Measurements from ENCODE around the gene BMS1. TPM values are rescaled to one million over a fixed set of nuclear protein-coding genes. Genes with fewer than 3 reads are reported as not detected.

BMS1 gene
- total and polyA plus RNA-seq, 2 of the 4 experiments (the other 2 are of a cell fraction) = 7.5 to 22.9 TPM

GRCh38 chr10:42743697-42744096 lies 38.9 kb upstream of the BMS1 start:
- Histone ChIP-seq H2BK15ac (ENCODE audit: low read depth, low read length) (no peak overlapping the region), H3K18ac (ENCODE audit: low read depth, low read length) (no peak overlapping the region), H2AFZ (replicated peaks; ENCODE audit: low read length, poor library complexity) (no peak overlapping the region), H3K36me3 (ENCODE audit: control insufficient read depth, insufficient read depth, low read length) (no peaks in the 10 kb centered on the region), H4K8ac (ENCODE audit: low read depth in 2 of 2, low read length in 2 of 2) (no peak overlapping the region), H3K9ac (ENCODE audit: low read depth, low read length) (no peak overlapping the region), H3K56ac (ENCODE audit: extremely low read depth, insufficient read depth, low read length) (no peak overlapping the region), H4K91ac (ENCODE audit: insufficient read depth, low read depth, low read length) (no peak overlapping the region), H2AK5ac (ENCODE audit: low read depth, low read length) (no peak overlapping the region), H3K4me2 (ENCODE audit: low read depth, low read length) (no peak overlapping the region), H2BK120ac (ENCODE audit: low read depth, low read length) (no peak overlapping the region), H2AK9ac (replicated peaks; ENCODE audit: low read depth, low read length, poor library complexity) (no peak overlapping the region), H4K5ac (ENCODE audit: low read depth, low read length) (no peak overlapping the region), H3K9me1 (ENCODE audit: insufficient read depth, low read length) (no peaks in the 10 kb centered on the region), H3K23ac (ENCODE audit: low read depth, low read length) (no peak overlapping the region), H3K27ac (ENCODE audit: insufficient read depth, low read length) (no peak overlapping the region), H3K9me3 (ENCODE audit: control insufficient read depth, insufficient read depth, low read length) (no peaks in the 10 kb centered on the region), H3K4me1 (ENCODE audit: control insufficient read depth, insufficient read depth, low read length) (no peaks in the 10 kb centered on the region), H2BK5ac (ENCODE audit: low read depth, low read length, poor library complexity, severe bottlenecking) (no peak overlapping the region), H2BK20ac (ENCODE audit: low read depth, low read length) (no peak overlapping the region), H3K79me1 (ENCODE audit: low read depth in 1 of 2, low read length in 2 of 2) (no peaks in the 10 kb centered on the region), H3K4me3 (ENCODE audit: insufficient read depth, low read depth, low read length) (no peak overlapping the region), H3K4ac (ENCODE audit: low read depth, low read length) (no peak overlapping the region), H3K27me3 (ENCODE audit: control insufficient read depth, insufficient read depth, low read length) (no peaks in the 10 kb centered on the region), H3K14ac (replicated peaks; ENCODE audit: low read depth, low read length) (no peak overlapping the region), H4K20me1 (ENCODE audit: insufficient read depth, low read length) (no peaks in the 10 kb centered on the region)
- no CpG with 5 or more reads among the region's 3 CpGs for whole genome bisulfite sequencing, 2 experiments (ENCODE audit: extremely low coverage in 2 of 2, insufficient read length in 1 of 2)
- BruUV-seq (replicated peaks) = no TSS peak
- ChIA-PET POLR2A (ENCODE audit: unreplicated experiment) (no interaction called here), CTCF (interaction anchor here (0.6 to 1.5 kb wide), 2 partner anchors 10 to 18 kb away, joined by 3 to 4 read pairs; no protein-coding TSS in a partner anchor)
- no peak for DNase-seq
- in situ Hi-C loops (cut with MboI; ENCODE audit: low sequenced_read_pairs) = no loop called here
- dilution Hi-C loops (cut with HindIII; ENCODE audit: low sequenced_read_pairs, unreplicated experiment) = no loop called here
- ATAC-seq (ENCODE audit: low read depth) = no peak
- intact Hi-C loops (cut with micrococcal nuclease) = no loop called here
- TF ChIP-seq CTCF (conservative IDR thresholded peaks at IDR 0.05; ENCODE audit: low read depth, low read length) = no peak
- TF ChIP-seq POLR2A (IDR thresholded peaks at IDR 0.05; ENCODE audit: low read depth, low read length) = no peak
- TF ChIP-seq MAZ (IDR thresholded peaks at IDR 0.05; ENCODE audit: borderline replicate concordance, low read depth, low read length) = no peak
- TF ChIP-seq RFX5 (IDR thresholded peaks at IDR 0.05; ENCODE audit: low read depth, low read length) = no peak
- no peak for TF ChIP-seq CHD1 (IDR thresholded peaks at IDR 0.05; ENCODE audit: low read depth, low read length)
- no peak for TF ChIP-seq CEBPB (IDR thresholded peaks at IDR 0.05; ENCODE audit: low read depth, low read length)
- no peak for TF ChIP-seq USF2 (IDR thresholded peaks at IDR 0.05; ENCODE audit: low read depth, low read length)
- TF ChIP-seq MAFK (IDR thresholded peaks at IDR 0.05; ENCODE audit: low read depth, low read length) = no peak
- TF ChIP-seq ELK1 (IDR thresholded peaks at IDR 0.05; ENCODE audit: borderline replicate concordance, low read depth, low read length) = no peak
- no peak for TF ChIP-seq MXI1 (IDR thresholded peaks at IDR 0.05; ENCODE audit: borderline replicate concordance, low read depth, low read length)
- TF ChIP-seq RAD21 (IDR thresholded peaks at IDR 0.05; ENCODE audit: low read length) = no peak
- no peak for TF ChIP-seq BHLHE40 (IDR thresholded peaks at IDR 0.05; ENCODE audit: low read depth, low read length)
- no peak for TF ChIP-seq RCOR1 (IDR thresholded peaks at IDR 0.05; ENCODE audit: insufficient replicate concordance, low read length)
- TF ChIP-seq SMC3 (IDR thresholded peaks at IDR 0.05; ENCODE audit: low read depth, low read length) = no peak

Data from IMR-90 (cell line).